CD4-positive, alpha-beta T cell treated with Interleukin-4 for 1 hour (primary cell): ENCODE results near the gene DRC3.
"Not testable (repeated sequence)": the region's sequence is repeated elsewhere in the genome, so short reads cannot be mapped to it uniquely, and the experiment has no call there.

Source experiments
- DNase-seq, 2 donors: peaks; one replicate each; pipeline ENCODE4 v3.0.0-alpha.2; 2020 to 2022

Gene DRC3, protein sequence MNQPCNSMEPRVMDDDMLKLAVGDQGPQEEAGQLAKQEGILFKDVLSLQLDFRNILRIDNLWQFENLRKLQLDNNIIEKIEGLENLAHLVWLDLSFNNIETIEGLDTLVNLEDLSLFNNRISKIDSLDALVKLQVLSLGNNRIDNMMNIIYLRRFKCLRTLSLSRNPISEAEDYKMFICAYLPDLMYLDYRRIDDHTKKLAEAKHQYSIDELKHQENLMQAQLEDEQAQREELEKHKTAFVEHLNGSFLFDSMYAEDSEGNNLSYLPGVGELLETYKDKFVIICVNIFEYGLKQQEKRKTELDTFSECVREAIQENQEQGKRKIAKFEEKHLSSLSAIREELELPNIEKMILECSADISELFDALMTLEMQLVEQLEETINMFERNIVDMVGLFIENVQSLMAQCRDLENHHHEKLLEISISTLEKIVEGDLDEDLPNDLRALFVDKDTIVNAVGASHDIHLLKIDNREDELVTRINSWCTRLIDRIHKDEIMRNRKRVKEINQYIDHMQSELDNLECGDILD

DNA sequence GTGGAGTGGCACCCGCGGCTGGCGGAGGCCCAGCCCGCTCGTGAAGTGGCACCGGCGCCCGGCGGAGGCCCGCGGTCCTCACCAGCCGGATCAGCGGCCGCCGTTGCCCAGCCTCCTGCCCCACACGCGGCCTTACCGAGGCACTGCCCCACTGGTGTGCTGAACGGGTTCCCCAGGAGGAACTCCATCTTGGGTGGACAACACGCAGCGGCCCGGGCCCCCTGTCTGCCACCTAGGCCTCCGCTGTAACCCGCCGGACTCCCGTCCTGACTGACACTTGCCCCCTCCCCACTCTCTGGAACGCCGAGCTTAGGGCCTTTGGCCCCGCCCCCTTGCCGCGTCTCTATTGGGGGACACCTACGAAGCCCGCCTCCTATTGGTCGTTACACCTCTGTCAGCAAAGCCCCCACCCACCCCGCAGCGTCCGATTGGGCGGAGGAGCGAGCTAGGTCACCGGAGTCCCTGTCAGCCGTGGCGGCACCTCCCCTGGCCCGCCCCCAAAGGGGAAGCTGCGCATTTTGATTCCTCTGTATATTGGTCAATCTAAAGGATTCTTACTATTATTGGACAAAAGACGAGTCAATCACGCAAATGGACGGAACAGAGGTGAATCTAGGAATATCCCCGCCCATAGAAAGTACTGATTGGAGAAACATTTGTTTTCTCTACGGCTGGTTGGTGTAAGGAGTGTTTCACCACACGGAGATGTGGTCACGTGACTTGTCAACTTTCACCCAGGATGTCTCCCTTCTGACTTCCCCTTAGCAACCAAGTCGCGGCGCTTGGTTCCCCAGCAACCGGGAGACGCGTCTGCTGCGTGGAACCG lies at the start of gene DRC3, which contains the start of gene TOM1L2:
DRC3 (plus strand) TSS at position 737 of the 826 bp plus-strand sequence. CDS start 4,737 bp downstream, outside the sequence.
TOM1L2 (minus strand) TSS at position 275 of the 826 bp plus-strand sequence; CDS start at position 188, 87 bp downstream.
- peak; percentile 100 for DNase-seq

DNA sequence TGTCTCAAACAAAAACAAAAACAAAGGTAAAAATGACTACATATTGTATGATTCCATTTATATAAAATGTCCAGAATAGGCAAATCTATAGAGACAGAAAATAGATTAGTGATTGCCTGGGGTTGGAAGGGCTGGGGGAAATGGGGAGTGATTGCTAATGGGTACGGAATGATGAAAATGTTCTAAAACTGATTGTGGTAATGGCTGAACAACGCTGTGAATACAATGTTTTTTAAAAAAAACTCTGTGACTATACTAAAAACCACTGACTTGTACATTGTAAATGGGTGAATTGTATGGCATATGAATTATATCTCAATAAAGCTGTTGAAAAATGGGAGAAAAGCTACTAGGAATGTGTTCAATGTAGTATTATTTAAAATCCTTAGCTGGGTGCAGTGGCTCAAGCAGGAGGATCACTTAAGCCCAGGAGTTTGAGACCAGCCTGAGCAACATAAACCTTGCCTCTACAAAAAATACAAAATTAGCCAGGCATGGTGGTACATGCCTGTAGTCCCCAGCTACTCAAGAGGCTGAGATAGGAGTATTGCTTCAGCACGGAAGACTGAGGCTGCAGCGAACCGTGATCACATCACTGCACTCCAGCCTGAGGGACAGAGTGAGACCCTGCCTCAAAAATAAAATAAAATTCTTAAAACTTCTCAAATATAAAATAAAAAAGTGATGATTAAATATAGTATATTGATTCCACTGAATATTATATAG lies 48.4 kb upstream of the DRC3 start:
- DNase-seq, result no peak

DNA sequence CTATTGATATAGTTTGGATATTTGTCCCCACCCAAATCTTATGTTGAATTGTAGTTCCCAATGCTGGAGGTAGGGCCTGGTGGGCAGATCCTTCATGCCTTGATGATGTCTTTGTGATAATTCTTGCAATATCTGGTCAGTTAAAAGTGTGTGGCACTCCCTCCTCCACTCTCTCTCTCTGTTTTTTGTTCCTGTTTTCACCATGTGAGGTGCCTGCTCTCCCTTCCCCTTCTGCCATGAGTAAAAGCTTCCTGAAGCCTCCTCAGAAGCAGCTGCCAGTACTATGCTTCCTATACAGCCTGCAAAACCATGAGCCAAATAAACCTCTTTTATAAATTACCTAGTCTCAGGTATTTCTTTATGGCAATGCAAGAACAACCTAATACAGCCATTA lies 47.8 kb upstream of the DRC3 start:
- no peak for DNase-seq

DNA sequence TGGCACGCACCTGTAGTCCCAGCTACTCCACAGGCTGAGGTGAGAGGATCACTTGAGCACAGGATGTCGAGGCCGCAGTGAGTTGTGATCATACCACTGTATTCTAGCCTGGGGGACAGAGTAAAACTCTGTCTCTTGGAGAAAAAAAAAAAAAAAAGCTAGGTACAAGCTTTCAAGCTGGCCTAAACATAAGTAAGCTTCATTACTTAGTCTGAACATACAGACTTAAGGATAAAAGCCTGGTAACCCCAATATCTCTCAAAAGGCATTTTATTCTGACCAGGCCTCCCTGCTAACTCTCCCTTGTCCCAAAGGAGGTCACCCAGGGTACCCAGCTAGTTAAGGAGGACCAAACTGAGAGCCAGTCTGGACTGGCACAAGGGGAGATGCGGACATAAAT lies 46.6 kb upstream of the DRC3 start:
- no peak for DNase-seq

DNA sequence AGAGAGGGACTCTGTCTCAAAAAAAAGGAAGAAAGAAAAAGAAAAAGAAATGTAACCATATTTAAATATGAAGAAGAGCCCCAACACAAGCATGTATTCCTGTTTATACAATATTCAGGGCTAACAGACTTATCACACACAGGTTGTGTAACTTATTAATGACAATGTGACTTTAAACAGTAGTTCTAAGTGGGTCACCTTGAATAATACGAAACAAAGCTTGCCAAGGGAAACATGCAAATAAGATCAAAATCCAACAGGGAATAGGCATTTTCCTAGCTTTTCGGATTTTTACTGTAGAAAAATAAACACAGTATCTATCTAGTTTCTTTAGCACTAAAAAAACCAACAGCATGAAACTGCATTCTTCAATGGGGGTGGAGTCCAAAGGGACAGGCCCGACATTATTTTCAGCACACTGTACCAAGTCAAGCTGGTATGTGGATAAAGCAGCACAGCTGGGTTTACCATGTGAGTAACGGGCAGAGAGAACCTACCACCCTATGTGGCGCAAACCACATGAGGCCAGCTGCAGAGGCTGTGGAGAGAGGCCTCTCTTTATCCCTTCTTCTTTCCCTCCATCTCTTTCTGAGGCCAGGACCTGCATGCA lies 45.7 kb upstream of the DRC3 start:
- DNase-seq, result no peak

DNA sequence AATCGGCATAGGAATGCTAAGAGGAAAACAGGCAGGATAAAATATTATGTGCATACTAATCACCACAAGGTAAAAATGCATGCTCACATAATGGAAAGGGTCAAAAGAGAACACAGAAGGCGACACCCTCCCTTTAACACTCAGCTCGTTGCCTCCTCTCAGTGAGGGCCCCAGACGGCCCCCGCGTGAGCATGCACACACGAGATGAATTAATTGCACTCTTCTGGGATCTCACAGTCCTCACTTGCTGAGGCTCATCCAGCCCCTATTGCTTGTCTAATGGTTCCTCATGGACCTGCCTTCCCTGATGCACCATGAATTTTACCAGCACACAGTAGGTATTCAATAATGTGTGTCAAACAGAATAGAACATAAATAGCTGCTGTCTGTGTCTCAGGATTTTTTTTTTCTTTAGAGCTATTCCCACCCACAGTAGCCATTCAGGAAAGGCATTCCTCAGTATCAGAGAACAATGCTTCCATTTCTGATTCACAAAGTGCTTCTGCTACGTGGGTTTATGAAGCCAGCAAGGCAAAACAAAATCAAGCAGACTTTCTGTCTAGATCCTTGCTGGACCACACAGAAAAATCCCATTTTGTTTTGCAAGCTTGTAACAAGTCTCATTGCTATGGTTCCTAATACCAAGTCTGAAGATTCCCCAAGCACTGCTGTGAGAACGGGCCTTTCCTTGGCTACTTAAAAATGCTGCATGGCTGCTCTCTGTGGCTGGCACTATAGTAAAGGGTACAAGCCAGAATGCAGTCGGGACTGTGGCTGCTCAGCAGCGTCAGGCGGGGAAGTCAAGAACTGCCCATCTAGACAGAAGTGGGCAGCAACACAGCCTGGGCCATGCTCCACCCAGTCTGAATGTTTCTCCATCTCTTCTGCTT lies 44.0 kb upstream of the DRC3 start:
- no peak for DNase-seq

DNA sequence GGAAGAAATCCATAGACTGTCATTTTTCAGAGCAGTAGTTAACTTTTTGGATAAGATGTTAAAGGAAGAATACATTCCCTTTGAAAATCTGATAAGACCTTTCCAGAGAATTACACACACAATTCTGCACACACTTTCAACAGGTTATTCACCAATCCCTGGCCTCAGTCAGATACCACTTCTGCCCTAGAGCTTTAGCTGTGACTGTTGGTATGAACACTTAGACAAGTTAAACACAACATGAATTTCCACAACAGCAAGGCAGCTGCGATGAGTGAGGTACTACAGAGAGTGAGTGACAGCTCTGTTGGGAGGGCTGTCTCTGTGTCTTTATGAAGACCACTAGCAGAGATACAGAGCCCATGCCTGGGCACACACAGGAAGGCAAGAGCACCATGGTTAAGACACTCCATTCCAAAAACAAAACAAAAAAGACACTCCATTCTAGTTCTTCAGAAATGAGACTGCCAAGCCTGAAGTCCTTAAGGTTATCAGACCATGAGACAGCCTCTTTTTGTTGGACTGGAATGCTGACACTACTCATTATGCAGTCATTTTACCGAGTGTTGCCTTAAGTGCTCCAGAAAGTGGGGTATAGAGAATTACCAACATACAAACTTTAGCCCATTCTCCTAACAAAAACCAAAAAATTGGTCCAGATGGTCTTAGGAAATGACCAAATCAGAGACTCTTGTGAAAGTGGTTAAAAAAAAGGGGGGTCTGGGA lies 42.8 kb upstream of the DRC3 start:
- DNase-seq, result no peak

DNA sequence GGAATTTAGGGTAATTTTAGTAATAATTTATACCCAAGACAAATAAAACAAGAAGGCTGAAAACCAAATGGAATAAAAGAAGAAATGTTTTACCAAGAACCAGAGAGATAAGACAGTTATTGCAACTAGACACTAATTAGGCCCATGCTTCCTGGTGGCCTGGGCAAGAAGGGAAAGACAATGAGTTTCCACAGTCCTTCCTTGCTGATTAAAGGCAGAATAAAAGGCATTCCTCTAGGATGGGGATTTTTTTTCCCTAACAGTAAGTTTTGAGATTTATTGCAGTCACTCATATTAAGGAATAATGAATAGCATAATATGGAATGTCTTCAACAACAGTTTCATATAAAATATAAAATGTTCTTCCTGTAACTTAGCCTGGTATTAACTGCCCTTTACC lies 42.0 kb upstream of the DRC3 start:
- no peak for DNase-seq

DNA sequence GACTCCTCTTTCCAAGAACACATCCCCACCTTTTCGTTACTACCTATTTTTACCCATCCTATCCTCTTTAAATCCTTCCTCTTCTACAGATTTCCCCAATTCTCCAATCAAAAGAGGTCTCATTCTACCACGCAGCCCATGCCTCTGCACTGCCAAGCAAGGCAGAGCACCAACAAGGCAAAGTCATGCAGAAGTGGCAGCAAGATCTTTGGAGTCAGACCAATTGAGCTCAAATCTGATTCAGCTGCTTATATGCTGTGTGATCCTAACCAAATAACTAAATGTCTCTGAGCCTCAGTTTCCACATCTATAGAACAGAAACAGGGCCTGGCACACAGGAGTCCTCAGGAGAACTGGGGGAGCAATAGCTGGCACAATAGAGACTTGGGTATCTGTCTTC lies 41.5 kb upstream of the DRC3 start:
- no peak for DNase-seq

DNA sequence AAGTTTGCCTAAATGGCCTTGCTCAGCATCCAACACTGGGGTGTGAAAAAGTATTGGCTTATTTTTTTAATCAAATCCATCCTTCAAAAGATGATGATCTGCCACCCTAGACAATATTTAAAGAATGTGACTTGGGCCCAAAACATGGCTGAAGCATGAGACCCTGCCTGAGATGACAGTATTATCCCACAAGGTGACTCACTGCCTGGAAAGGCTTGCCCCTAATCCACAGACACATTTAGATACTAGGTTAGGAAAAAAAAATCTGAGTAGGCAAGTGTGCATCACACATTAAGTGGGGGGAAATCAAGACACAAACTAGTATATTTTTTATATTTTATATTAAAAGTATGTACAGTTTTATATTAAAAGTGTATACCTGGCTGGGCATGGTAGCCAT lies 38.9 kb upstream of the DRC3 start:
- DNase-seq, result no peak

DNA sequence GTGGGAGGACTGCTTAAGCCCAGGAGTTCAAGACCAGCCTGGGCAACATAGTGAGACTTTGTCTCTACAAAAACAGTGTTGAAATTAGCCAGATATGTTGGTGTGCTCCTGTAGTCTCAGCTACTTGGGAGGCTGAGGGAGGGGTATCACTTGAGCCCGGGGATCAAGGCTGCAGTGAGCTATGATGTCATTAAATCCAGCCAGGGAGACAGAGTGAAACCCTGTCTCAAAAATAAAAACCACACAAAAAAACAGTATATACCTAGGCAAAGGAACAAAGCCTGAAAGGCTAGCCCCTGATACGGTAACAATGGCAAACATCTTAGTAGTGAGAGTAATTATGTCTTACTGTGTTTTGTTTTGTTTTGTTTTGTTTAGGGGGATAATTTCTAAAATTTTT lies 38.4 kb upstream of the DRC3 start:
- DNase-seq, result no peak

DNA sequence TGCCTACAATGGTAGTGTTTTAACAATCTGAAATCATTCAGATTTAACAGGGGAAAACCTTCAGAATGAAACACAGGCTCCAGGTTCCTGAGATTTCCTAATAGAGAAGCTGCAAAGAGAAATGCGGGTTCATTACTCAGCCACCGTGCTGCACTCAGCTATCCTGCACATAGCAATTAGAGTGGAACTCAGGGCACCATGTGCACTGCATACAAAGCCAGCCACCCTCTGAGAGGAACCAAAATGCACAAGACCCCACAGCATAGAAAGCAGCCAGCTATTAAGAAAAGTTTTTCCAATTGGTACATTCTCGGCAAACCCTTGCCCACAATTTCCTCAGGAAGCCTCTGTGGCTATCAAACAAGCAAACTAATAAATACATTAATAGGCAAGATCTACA lies 37.9 kb upstream of the DRC3 start:
- DNase-seq, result no peak

DNA sequence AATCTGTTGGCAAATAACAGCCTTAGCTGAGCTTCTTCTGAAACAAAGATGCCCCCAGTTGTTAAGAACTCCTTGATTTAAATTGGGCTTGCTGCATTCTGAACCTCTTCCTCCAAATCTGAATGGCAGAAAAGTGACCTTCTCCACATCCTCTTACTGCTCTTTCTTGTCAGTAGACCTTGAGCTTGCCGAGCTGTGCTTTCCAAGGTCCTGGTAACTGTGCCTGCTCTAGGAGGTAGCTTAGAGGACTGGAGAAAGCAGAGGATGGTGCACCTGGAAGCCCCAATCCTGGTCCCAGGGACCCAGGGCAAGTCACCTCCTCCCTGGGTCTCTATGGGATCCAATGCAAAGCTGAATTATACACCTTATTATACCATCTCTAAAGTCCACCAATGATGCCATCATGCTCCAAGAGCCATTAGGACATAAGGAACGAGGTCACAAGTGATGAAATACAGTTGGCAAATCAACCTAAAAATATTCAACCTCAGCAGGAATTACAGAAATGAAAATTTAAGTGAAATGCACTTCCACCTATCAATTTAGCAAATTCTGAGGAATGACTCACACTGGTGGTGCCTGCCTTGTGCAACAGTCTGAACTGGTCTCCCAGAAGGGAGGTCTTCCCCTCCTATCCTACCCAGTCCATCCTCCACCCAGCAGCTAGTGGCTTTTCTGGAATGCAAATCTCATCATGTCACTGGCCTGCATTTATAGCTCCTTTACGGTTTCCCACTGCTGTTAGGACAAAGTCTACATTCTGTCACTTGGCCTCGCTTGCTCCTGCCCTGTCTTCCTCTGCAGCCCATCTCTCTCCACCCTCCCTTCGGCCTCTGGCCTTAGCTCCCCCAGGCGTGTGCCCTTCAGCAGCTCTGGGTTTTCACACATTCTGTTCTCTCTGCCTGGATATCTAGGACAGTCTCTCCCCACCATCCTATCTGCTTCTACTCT lies 37.1 kb upstream of the DRC3 start:
- peak in 1 of 2 donors; percentile 52 for DNase-seq

DNA sequence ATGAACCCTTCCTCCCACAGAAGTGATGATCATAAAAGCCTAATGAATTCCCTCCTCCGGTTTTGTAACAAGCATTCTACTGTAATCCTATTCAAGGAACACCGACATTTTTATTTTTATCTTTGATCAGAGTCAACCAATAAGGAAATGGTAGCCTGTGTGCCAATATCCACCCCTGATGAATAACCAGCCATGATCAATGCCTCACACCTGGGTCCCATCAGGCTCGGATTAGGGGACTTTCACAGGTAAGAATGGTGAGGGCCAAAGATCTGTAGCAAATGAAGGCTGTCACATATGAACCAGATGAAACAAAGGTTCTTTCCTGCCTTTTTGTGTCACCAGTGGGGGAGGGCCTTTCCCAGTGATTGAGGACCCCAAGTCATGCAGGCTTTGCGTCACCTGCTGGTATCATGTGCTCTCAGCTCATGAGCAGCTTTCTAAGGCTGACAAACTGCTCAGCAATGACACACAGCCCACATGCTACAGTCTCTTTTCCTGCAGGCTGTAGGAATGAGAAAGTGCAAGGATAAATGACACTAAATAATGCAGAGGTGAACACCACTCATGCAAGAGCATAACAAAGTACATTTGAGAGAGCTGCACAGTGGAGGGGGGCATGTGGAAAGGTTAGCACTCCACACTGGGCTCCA lies 35.3 kb upstream of the DRC3 start:
- DNase-seq, result no peak

DNA sequence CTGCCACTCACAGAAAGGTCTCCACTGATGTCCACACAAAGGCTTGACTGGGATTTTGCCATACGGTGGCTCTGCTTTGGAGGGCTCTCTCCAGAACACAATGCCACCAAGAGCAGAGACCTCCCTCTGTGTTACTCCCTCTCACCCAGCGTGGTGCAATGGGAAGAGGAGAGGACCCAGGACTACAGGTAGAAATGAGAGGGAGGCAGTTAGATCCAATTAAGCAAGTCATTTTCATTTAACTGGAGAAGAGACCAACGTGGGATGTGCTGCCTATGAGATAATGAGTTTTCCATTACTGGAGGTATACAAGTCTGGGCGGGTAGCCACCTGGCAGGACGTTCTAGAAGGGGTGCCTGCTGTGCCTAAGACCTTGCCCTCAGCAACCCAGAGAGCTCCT lies 34.7 kb upstream of the DRC3 start:
- no peak for DNase-seq

DNA sequence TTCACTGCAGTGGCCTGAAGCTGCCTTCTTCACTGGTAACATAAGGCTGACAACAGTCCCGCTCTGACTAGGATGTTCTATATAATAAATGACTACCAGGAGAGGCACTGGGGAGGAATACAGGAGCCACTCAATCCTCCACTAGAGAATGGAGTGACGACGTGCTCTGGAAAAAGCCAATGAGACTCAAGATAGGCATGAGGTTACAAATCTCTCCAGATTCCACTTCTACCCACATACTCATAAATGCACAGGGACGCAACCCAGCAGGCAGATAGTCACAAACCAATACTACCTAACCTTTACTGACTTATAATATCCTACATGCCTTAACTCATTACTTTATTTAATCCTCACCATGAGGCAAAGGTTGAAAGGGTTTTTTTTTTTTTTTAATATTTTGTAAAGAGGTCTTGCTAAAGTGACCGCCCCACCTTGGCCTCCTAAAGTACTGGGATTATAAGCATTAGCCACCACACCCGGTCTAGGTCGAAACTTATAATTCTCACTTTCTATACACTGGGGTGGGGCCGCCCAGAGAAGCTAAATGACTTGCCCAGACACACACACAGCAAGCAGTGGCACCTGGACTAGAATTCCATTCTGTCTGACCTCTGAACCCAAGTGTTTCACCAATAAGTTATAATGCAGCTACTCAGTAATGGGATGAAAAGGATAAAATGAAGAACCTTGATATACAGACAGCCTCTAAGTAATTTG lies 34.1 kb upstream of the DRC3 start:
- DNase-seq, result no peak

DNA sequence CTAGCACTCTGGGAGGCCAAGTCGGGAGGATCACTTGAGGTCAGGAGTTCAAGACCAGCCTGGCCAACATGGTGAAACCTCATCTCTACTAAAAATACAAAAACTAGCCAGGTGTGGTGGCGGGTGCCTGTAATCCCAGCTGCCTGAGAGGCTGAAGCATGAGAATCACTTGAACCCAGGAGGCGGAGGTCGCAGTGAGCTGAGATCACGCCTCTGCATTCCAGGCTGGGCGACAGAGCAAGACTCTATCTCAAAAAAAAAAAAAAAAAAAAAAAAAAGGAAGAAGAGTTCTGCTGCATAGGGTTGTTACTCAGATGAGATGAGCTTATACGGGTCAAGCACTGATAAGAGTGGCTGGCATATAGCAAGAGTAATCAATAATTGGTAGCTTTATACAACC lies 32.7 kb upstream of the DRC3 start:
- not testable (repeated sequence) for DNase-seq

DNA sequence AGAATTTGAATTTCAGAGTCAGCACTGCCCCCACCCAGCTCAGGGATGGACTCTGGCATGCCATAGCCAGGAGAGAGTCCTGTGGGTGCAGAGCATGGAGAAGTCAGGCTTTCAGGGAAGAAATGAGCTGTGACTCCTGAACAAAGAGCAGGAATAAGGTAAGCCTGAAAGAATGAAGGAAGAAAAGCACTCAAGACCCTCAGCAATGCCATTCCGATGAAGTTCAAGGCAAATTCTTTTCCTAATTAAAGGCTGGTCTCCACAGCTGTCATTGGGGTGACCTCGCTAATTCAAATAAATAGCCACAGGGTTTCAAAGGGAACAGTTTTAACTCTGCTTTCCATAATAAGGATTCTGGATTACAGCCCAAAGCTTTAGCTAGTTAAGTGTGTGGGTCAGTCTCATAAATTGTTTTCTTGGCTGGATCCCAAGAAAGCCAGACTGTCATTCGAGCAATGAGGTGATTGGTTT lies 32.2 kb upstream of the DRC3 start:
- no peak for DNase-seq
